Hepatocyte (in vitro differentiated cells): Measurements from ENCODE around the gene DCST1. TPM values are rescaled to one million over a fixed set of nuclear protein-coding genes. Genes with fewer than 3 reads are reported as not detected.
A peak's percentile ranks its signal among the peaks of the same experiment; 100 is the strongest.

ENCODE experiments used
- DNase-seq: peaks from one replicate; pipeline ENCODE4 v3.0.0-alpha.2; 2016; ENCODE audit warnings: low spot score
- H2AFZ ChIP-seq: fragments of 200-600 bp; sonication (generic); 2 replicates; pipeline ENCODE4 v1.6.0; 2016; ENCODE audit warnings: antibody characterized with exemption, mild to moderate bottlenecking
- H3K27ac ChIP-seq: fragments of 200-600 bp; sonication (generic); 2 replicates; pipeline ENCODE4 v1.5.1; 2016; ENCODE audit warnings: mild to moderate bottlenecking
- H3K27me3 ChIP-seq: fragments of 200-600 bp; sonication (generic); 2 replicates; pipeline ENCODE4 v1.6.1; 2016
- H3K36me3 ChIP-seq: fragments of 200-600 bp; sonication (generic); replicated peaks from 2 replicates; pipeline ENCODE4 v1.5.1; 2016; ENCODE audit warnings: low read depth; ENCODE audit not compliant: insufficient read depth
- H3K4me1 ChIP-seq: fragments of 200-600 bp; sonication (generic); 2 replicates; pipeline ENCODE4 v1.5.1; 2016; ENCODE audit warnings: mild to moderate bottlenecking, moderate library complexity; ENCODE audit not compliant: insufficient read depth
- H3K4me2 ChIP-seq: fragments of 200-600 bp; sonication (generic); 2 replicates; pipeline ENCODE4 v1.6.0; 2016
- H3K4me3 ChIP-seq: fragments of 200-600 bp; sonication (generic); 2 replicates; pipeline ENCODE4 v1.5.1; 2016; ENCODE audit warnings: mild to moderate bottlenecking
- H3K79me2 ChIP-seq: fragments of 200-600 bp; sonication (generic); 2 replicates; pipeline ENCODE4 v1.6.0; 2017; ENCODE audit warnings: mild to moderate bottlenecking
- H3K9me2 ChIP-seq: fragments of 200-600 bp; sonication (generic); replicated peaks from 2 replicates; pipeline ENCODE4 v1.6.0; 2017; ENCODE audit warnings: mild to moderate bottlenecking; ENCODE audit not compliant: insufficient read depth
- H3K9me3 ChIP-seq: fragments of 200-600 bp; sonication (generic); 2 replicates; pipeline ENCODE4 v1.5.1; 2016; ENCODE audit warnings: low read depth, mild to moderate bottlenecking
- H4K20me1 ChIP-seq: fragments of 200-600 bp; sonication (generic); 2 replicates; pipeline ENCODE4 v1.6.0; 2016; ENCODE audit warnings: mild to moderate bottlenecking; ENCODE audit not compliant: insufficient read depth, poor library complexity, severe bottlenecking
- CTCF ChIP-seq: fragments of 200-600 bp; sonication (generic); IDR thresholded peaks from 2 replicates; pipeline ENCODE4 v1.5.1; 2016; ENCODE audit warnings: antibody characterized with exemption, mild to moderate bottlenecking; ENCODE audit not compliant: poor library complexity
- EZH2 ChIP-seq: fragments of 200-600 bp; sonication (generic); IDR thresholded peaks from 2 replicates; pipeline ENCODE4 v1.6.1; 2016; ENCODE audit warnings: antibody characterized with exemption, mild to moderate bottlenecking, borderline replicate concordance
- EZH2phosphoT487 ChIP-seq: fragments of 200-600 bp; sonication (generic); IDR thresholded peaks from one replicate; pipeline ENCODE4 v1.6.1; 2018; ENCODE audit warnings: antibody characterized with exemption, mild to moderate bottlenecking, low read depth, moderate library complexity; ENCODE audit not compliant: unreplicated experiment, severe bottlenecking
- WGBS: methylation state at CpG from one replicate; pipeline ENCODE4 v1.1.6; 2016; ENCODE audit warnings: low lambda C conversion rate; ENCODE audit errors: missing lambda C conversion rate; 5-methylcytosine and 5-hydroxymethylcytosine counted together
- polyA plus RNA-seq: library from polyadenylated mRNA; unstranded; fragments of >200 nt; fragmentation: Nextera tagmentation; extraction: Ambion mirVana; gene quantifications from 2 replicates; pipeline ENCODE4 v1.2.1, GENCODE V29; 2016
- total RNA-seq: library from RNA; depleted of rRNA; stranded (reverse); fragments of >200 nt; gene quantifications from 2 replicates; pipeline ENCODE4 v1.2.3, GENCODE V29; 2014

The DCST1 gene
- total and polyA plus RNA-seq, 2 experiments from 2014 or later, result 0.60 TPM; not detected in 1

GRCh38 chr1:155009742-155010141 is 23.9 kb upstream of the DCST1 start:
- no peak overlapping the region for H3K4me3 ChIP-seq
- peaks cover 73% of the 10 kb centered on the region for H3K79me2 ChIP-seq
- no peak overlapping the region for H2AFZ ChIP-seq
- H3K36me3 ChIP-seq, result no peaks in the 10 kb centered on the region
- H3K4me2 ChIP-seq, result no peak overlapping the region
- no peak overlapping the region for H3K27ac ChIP-seq
- DNase-seq, result no peak
- no peaks in the 10 kb centered on the region for H3K9me3 ChIP-seq
- TF ChIP-seq EZH2, result no peak
- TF ChIP-seq CTCF, result no peak
- TF ChIP-seq EZH2phosphoT487, result no peak
- H3K27me3 ChIP-seq, result no peaks in the 10 kb centered on the region
- 99% methylated on average over 5 of the region's 5 CpGs for WGBS
- no peaks in the 10 kb centered on the region for H3K9me2 ChIP-seq
- peaks cover 11% of the 10 kb centered on the region for H4K20me1 ChIP-seq
- H3K4me1 ChIP-seq, result peaks cover 37% of the 10 kb centered on the region

- peaks cover 37% of the 10 kb centered on the region for H3K4me1 ChIP-seq
- H2AFZ ChIP-seq, result no peak overlapping the region
- peak overlapping the region; percentile 20 for H3K27ac ChIP-seq
- H3K9me2 ChIP-seq, result no peaks in the 10 kb centered on the region
- H3K27me3 ChIP-seq, result no peaks in the 10 kb centered on the region
- H3K9me3 ChIP-seq, result no peaks in the 10 kb centered on the region
- DNase-seq, result no peak
- H3K4me2 ChIP-seq, result peak overlapping the region; percentile 29
- H3K4me3 ChIP-seq, result no peak overlapping the region
- H3K79me2 ChIP-seq, result peaks cover 67% of the 10 kb centered on the region
- TF ChIP-seq CTCF (no peak), EZH2phosphoT487 (no peak), EZH2 (no peak)
- H3K36me3 ChIP-seq, result no peaks in the 10 kb centered on the region
- 68% methylated on average over 8 of the region's 11 CpGs for WGBS
- peaks cover 8% of the 10 kb centered on the region for H4K20me1 ChIP-seq
Observed at GRCh38 chr1:155010211-155010918, 23.3 kb upstream of the DCST1 start.

GRCh38 chr1:155011004-155011416 is 22.6 kb upstream of the DCST1 start:
- Histone ChIP-seq H3K9me2 (no peaks in the 10 kb centered on the region), H2AFZ (no peak overlapping the region), H3K4me3 (no peak overlapping the region), H3K27me3 (no peaks in the 10 kb centered on the region), H4K20me1 (peaks cover 8% of the 10 kb centered on the region), H3K27ac (peak overlapping the region; percentile 20), H3K36me3 (no peaks in the 10 kb centered on the region), H3K79me2 (peaks cover 61% of the 10 kb centered on the region), H3K4me2 (peak overlapping the region; percentile 29), H3K4me1 (peaks cover 33% of the 10 kb centered on the region), H3K9me3 (no peaks in the 10 kb centered on the region)
- no peak for DNase-seq
- WGBS, result 64% methylated on average over 5 of the region's 5 CpGs
- no peak for TF ChIP-seq EZH2phosphoT487
- no peak for TF ChIP-seq CTCF
- TF ChIP-seq EZH2, result no peak
